ENCODE data around the gene NTRK3.
"Not testable (repeated sequence)": the region's sequence is repeated elsewhere in the genome, so short reads cannot be mapped to it uniquely, and the experiment has no call there.

NTRK3 gene

GRCh38 chr15:87851497-87851896 is 405.0 kb downstream of the NTRK3 start:
- Histone ChIP-seq H3K9ac (ENCODE audit: low read length) (no peak overlapping the region), H3K4me1 (ENCODE audit: control insufficient read depth, insufficient read depth, low read length) (no peaks in the 10 kb centered on the region), H3K9me3 (ENCODE audit: control insufficient read depth, low read length) (no peaks in the 10 kb centered on the region), H3K4me3 (ENCODE audit: low read length) (no peak overlapping the region), H3K36me3 (ENCODE audit: control insufficient read depth, insufficient read depth, low read length) (no peaks in the 10 kb centered on the region), H3K27me3 (ENCODE audit: control insufficient read depth, insufficient read depth, low read length) (no peaks in the 10 kb centered on the region)

DNA sequence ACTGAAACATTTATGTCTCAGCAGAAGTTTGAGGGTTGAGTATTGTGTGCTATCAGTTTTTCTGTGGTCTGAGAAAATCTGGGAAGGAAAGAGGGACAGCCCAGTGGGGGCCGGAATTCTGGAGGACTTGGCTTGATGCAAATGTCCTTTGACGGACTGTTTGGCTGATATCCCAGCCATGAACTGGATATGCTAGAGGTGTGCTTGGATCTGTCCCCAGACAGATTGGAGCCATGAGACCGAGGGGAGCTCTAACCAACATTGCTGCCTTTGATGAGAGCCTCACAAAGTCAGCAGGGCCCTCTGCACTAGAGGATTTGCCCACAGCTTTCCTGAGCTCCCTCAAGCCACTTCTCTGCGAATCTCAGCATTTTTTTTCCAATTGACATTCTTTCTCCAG is 405.6 kb downstream of the NTRK3 start:
- Histone ChIP-seq H3K9ac (ENCODE audit: low read length) (no peak overlapping the region), H3K9me3 (ENCODE audit: control insufficient read depth, low read length) (no peaks in the 10 kb centered on the region), H3K36me3 (ENCODE audit: control insufficient read depth, insufficient read depth, low read length) (no peaks in the 10 kb centered on the region), H3K4me1 (ENCODE audit: control insufficient read depth, insufficient read depth, low read length) (no peaks in the 10 kb centered on the region), H3K27me3 (ENCODE audit: control insufficient read depth, insufficient read depth, low read length) (no peaks in the 10 kb centered on the region), H3K4me3 (ENCODE audit: low read length) (no peak overlapping the region)

GRCh38 chr15:87849181-87849580 is 407.4 kb downstream of the NTRK3 start:
- Histone ChIP-seq H3K4me3 (ENCODE audit: low read length) (no peak overlapping the region), H3K9ac (ENCODE audit: low read length) (no peak overlapping the region), H3K4me1 (ENCODE audit: control insufficient read depth, insufficient read depth, low read length) (no peaks in the 10 kb centered on the region), H3K36me3 (ENCODE audit: control insufficient read depth, insufficient read depth, low read length) (no peaks in the 10 kb centered on the region), H3K9me3 (ENCODE audit: control insufficient read depth, low read length) (no peaks in the 10 kb centered on the region), H3K27me3 (ENCODE audit: control insufficient read depth, insufficient read depth, low read length) (no peaks in the 10 kb centered on the region)

- Histone ChIP-seq H3K9me3 (ENCODE audit: control insufficient read depth, low read length) (no peaks in the 10 kb centered on the region), H3K27me3 (ENCODE audit: control insufficient read depth, insufficient read depth, low read length) (no peaks in the 10 kb centered on the region), H3K4me3 (ENCODE audit: low read length) (no peak overlapping the region), H3K9ac (ENCODE audit: low read length) (no peak overlapping the region), H3K4me1 (ENCODE audit: control insufficient read depth, insufficient read depth, low read length) (no peaks in the 10 kb centered on the region), H3K36me3 (ENCODE audit: control insufficient read depth, insufficient read depth, low read length) (no peaks in the 10 kb centered on the region)
Measured at GRCh38 chr15:87848012-87848411, 408.5 kb downstream of the NTRK3 start.

DNA sequence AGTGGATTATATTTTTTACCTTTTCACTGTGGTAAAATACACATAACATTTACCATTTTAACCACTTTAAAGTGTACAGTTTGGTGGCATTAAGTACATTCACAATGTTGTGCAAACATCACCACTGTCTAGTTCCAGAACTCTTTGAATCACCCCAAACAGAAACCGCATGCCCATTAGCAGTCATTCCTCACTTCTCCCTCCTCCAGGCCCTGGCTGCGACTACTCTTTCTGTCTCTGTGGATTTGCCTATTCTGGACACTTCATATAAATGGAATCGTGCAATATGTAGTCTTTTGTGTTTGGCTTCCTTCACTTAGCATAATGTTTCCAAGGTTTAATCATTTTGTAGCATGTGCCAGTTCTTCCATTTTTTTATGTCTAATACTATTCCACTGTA is 409.8 kb downstream of the NTRK3 start:
- Histone ChIP-seq H3K4me1 (ENCODE audit: control insufficient read depth, insufficient read depth, low read length) (no peaks in the 10 kb centered on the region), H3K9me3 (ENCODE audit: control insufficient read depth, low read length) (no peaks in the 10 kb centered on the region), H3K4me3 (ENCODE audit: low read length) (no peak overlapping the region), H3K36me3 (ENCODE audit: control insufficient read depth, insufficient read depth, low read length) (no peaks in the 10 kb centered on the region), H3K27me3 (ENCODE audit: control insufficient read depth, insufficient read depth, low read length) (no peaks in the 10 kb centered on the region), H3K9ac (ENCODE audit: low read length) (no peak overlapping the region)

- Histone ChIP-seq H3K4me3 (ENCODE audit: low read length) (no peak overlapping the region), H3K4me1 (ENCODE audit: control insufficient read depth, insufficient read depth, low read length) (no peaks in the 10 kb centered on the region), H3K27me3 (ENCODE audit: control insufficient read depth, insufficient read depth, low read length) (no peaks in the 10 kb centered on the region)
Measured at GRCh38 chr15:87843312-87843711, 413.2 kb downstream of the NTRK3 start.

DNA sequence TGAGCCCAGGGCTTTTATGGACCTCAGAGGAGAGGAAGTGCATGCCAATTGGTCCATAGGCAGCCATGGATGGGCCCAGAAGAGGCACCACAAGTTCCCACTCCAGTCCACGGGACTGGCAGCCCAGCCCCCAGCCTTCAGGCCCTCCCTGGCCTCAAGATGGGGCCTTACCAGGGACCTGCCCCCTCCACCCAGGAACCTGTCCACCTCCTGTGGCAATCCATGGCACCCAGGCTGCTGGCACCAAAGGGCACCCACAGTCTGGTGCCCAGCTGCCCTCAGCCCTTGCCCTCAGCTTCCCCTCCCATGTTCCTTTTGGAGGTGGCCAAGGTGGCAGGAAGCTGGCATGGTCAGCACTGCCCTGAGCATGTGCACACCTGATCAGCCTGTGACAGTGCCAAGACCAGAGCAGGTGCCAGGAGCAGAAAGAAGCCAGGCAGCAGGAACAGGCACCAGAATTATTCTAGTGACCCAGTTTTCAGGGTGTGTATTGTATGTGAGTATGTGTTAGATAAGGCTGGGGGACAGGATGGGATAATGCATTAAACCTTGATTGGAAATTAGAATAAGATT is 415.0 kb downstream of the NTRK3 start:
- Histone ChIP-seq H3K36me3 (ENCODE audit: control insufficient read depth, insufficient read depth, low read length) (no peaks in the 10 kb centered on the region), H3K9me3 (ENCODE audit: control insufficient read depth, low read length) (no peaks in the 10 kb centered on the region), H3K4me1 (ENCODE audit: control insufficient read depth, insufficient read depth, low read length) (no peaks in the 10 kb centered on the region), H3K27me3 (ENCODE audit: control insufficient read depth, insufficient read depth, low read length) (no peaks in the 10 kb centered on the region), H3K4me3 (ENCODE audit: low read length) (no peak overlapping the region), H3K9ac (ENCODE audit: low read length) (no peak overlapping the region)

More at GRCh38 chr15:87843312-87843711, 413.2 kb downstream of the NTRK3 start:
- Histone ChIP-seq H3K9me3 (ENCODE audit: control insufficient read depth, low read length) (no peaks in the 10 kb centered on the region), H3K36me3 (ENCODE audit: control insufficient read depth, insufficient read depth, low read length) (no peaks in the 10 kb centered on the region), H3K9ac (ENCODE audit: low read length) (no peak overlapping the region)

DNA sequence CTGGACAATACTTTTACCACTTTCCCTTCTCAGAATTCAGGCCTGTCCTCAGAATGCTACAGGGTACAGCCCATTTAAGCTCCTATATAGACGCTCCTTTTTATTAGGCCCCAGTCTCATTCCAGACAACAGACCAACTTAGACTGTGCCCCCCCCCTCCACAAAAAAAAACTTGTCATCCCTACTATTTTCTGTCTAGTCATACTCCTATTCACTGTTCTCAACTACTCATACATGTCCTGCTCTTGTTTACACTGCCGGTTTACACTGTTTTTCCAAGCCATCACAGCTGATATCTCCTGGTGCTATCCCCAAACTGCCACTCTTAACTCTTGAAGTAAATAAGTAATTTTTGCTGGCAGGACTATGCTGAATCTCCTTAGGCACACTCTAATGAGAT is 420.7 kb downstream of the NTRK3 start:
- H3K9me3 ChIP-seq (ENCODE audit: control insufficient read depth, low read length); H3K9ac ChIP-seq (ENCODE audit: low read length); H3K36me3 ChIP-seq (ENCODE audit: control insufficient read depth, insufficient read depth, low read length); H3K4me3 ChIP-seq (ENCODE audit: low read length); H3K4me1 ChIP-seq (ENCODE audit: control insufficient read depth, insufficient read depth, low read length); H3K27me3 ChIP-seq (ENCODE audit: control insufficient read depth, insufficient read depth, low read length): not testable (repeated sequence)

- not testable (repeated sequence) for H3K27me3 ChIP-seq (ENCODE audit: control insufficient read depth, insufficient read depth, low read length)
Measured at GRCh38 chr15:87833333-87833732, 423.2 kb downstream of the NTRK3 start.

GRCh38 chr15:87829332-87830050 is 427.0 kb downstream of the NTRK3 start:
- Histone ChIP-seq H3K36me3 (ENCODE audit: control insufficient read depth, insufficient read depth, low read length) (no peaks in the 10 kb centered on the region), H3K4me3 (ENCODE audit: low read length) (no peak overlapping the region), H3K4me1 (ENCODE audit: control insufficient read depth, insufficient read depth, low read length) (no peaks in the 10 kb centered on the region), H3K9me3 (ENCODE audit: control insufficient read depth, low read length) (no peaks in the 10 kb centered on the region), H3K9ac (ENCODE audit: low read length) (no peak overlapping the region), H3K27me3 (ENCODE audit: control insufficient read depth, insufficient read depth, low read length) (no peaks in the 10 kb centered on the region)

More at GRCh38 chr15:87833333-87833732, 423.2 kb downstream of the NTRK3 start:
- H3K36me3 ChIP-seq (ENCODE audit: control insufficient read depth, insufficient read depth, low read length); H3K9ac ChIP-seq (ENCODE audit: low read length); H3K4me1 ChIP-seq (ENCODE audit: control insufficient read depth, insufficient read depth, low read length); H3K9me3 ChIP-seq (ENCODE audit: control insufficient read depth, low read length); H3K4me3 ChIP-seq (ENCODE audit: low read length): not testable (repeated sequence)

- Histone ChIP-seq H3K36me3 (ENCODE audit: control insufficient read depth, insufficient read depth, low read length) (no peaks in the 10 kb centered on the region), H3K4me1 (ENCODE audit: control insufficient read depth, insufficient read depth, low read length) (no peaks in the 10 kb centered on the region), H3K4me3 (ENCODE audit: low read length) (no peak overlapping the region), H3K9me3 (ENCODE audit: control insufficient read depth, low read length) (no peaks in the 10 kb centered on the region), H3K9ac (ENCODE audit: low read length) (no peak overlapping the region), H3K27me3 (ENCODE audit: control insufficient read depth, insufficient read depth, low read length) (no peaks in the 10 kb centered on the region)
Measured at GRCh38 chr15:87828608-87829007, 427.9 kb downstream of the NTRK3 start.

- Histone ChIP-seq H3K9ac (ENCODE audit: low read length) (no peak overlapping the region), H3K4me1 (ENCODE audit: control insufficient read depth, insufficient read depth, low read length) (no peaks in the 10 kb centered on the region), H3K4me3 (ENCODE audit: low read length) (no peak overlapping the region), H3K27me3 (ENCODE audit: control insufficient read depth, insufficient read depth, low read length) (no peaks in the 10 kb centered on the region), H3K9me3 (ENCODE audit: control insufficient read depth, low read length) (no peaks in the 10 kb centered on the region), H3K36me3 (ENCODE audit: control insufficient read depth, insufficient read depth, low read length) (no peaks in the 10 kb centered on the region)
Measured at GRCh38 chr15:87827131-87827530, 429.4 kb downstream of the NTRK3 start.
